HEK293T (cell line): ENCODE data around the gene UBE2S.
"Not testable (repeated sequence)": the region's sequence is repeated elsewhere in the genome, so short reads cannot be mapped to it uniquely, and the experiment has no call there.

Experiments
- CTCF ChIA-PET: fragments of 350-600 bp; formaldehyde crosslinking; extraction: SDS; loops from one replicate; lab custom pipeline; 2021; ENCODE audit warnings: antibody characterized with exemption, inconsistent platforms; lab: Yijun Ruan, JAX
- POLR2A ChIA-PET: fragments of 350-600 bp; formaldehyde crosslinking; extraction: SDS; loops from one replicate; lab custom pipeline; 2020; ENCODE audit warnings: antibody characterized with exemption, inconsistent platforms; lab: Yijun Ruan, JAX
- DNase-seq: peaks from one replicate; pipeline ENCODE4 v3.0.0; 2012; ENCODE audit warnings: mixed read lengths; ENCODE audit errors: extremely low spot score
- ARNT ChIP-seq: fragments of 450-650 bp; IDR thresholded peaks from 2 replicates; pipeline ENCODE4 v1.6.1; 2017; ENCODE audit warnings: mild to moderate bottlenecking
- BHLHE40 ChIP-seq: fragments of 450-650 bp; IDR thresholded peaks from 2 replicates; pipeline ENCODE4 v1.6.1; 2016; ENCODE audit warnings: mild to moderate bottlenecking, moderate library complexity, borderline replicate concordance
- CTBP1 ChIP-seq: fragments of 450-650 bp; IDR thresholded peaks from 2 replicates; pipeline ENCODE4 v1.6.1; 2016; ENCODE audit warnings: borderline replicate concordance
- ELF4 ChIP-seq: fragments of 450-650 bp; IDR thresholded peaks from 2 replicates; pipeline ENCODE4 v1.6.1; 2017; ENCODE audit warnings: antibody characterized with exemption
- FOXA1 ChIP-seq: fragments of 450-650 bp; IDR thresholded peaks from 2 replicates; pipeline ENCODE4 v1.6.1; 2016; ENCODE audit warnings: mild to moderate bottlenecking
- FOXK2 ChIP-seq: fragments of 450-650 bp; IDR thresholded peaks from 2 replicates; pipeline ENCODE4 v1.6.1; 2016; ENCODE audit warnings: mild to moderate bottlenecking
- FOXM1 ChIP-seq: fragments of 450-650 bp; IDR thresholded peaks from 2 replicates; pipeline ENCODE4 v1.6.1; 2017; ENCODE audit warnings: mild to moderate bottlenecking, borderline replicate concordance
- HDGF ChIP-seq: fragments of 450-650 bp; IDR thresholded peaks from 2 replicates; pipeline ENCODE4 v1.6.1; 2017; ENCODE audit warnings: antibody characterized with exemption, borderline replicate concordance
- L3MBTL2 ChIP-seq: fragments of 450-650 bp; conservative IDR thresholded peaks from 2 replicates; pipeline ENCODE4 v1.6.1; 2016; ENCODE audit warnings: mild to moderate bottlenecking
- LEF1 ChIP-seq: fragments of 450-650 bp; IDR thresholded peaks from 2 replicates; pipeline ENCODE4 v1.6.1; 2017; ENCODE audit warnings: mild to moderate bottlenecking, borderline replicate concordance
- NFRKB ChIP-seq: fragments of 450-650 bp; IDR thresholded peaks from 2 replicates; pipeline ENCODE4 v1.6.1; 2016; ENCODE audit warnings: mild to moderate bottlenecking, moderate library complexity
- SP1 ChIP-seq: fragments of 450-650 bp; IDR thresholded peaks from 2 replicates; pipeline ENCODE4 v1.6.1; 2017
- SUZ12 ChIP-seq: fragments of 450-650 bp; IDR thresholded peaks from 2 replicates; pipeline ENCODE4 v1.6.1; 2016; ENCODE audit warnings: mild to moderate bottlenecking
- TARDBP ChIP-seq: fragments of 450-650 bp; IDR thresholded peaks from 2 replicates; pipeline ENCODE4 v1.6.1; 2016
- ZNF384 ChIP-seq: fragments of 450-650 bp; IDR thresholded peaks from 2 replicates; pipeline ENCODE4 v1.6.1; 2016
- TF ChIP-seq, protein P1 (sequence below): fragments of 450-650 bp; IDR thresholded peaks from 2 replicates; pipeline ENCODE4 v1.6.1; 2016

The UBE2S gene

DNA sequence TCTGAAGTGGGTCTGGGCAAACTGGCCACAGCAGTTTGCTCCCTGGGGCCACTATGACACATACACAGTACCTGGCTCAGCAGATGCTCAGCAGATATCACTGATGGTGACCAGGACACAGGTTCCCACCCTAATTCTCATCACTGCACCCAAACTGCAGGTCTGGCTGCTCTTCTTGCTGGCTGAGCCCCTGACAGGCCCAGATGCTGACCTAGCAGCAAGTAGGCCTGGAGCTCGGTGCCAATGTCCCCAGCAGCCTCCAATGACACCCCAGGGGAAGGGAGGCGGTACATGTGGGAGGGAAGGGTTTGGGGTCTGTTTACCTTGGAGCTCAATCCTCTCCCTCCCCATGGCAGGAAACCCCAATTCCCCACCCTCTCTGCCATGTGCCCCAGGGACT lies 5.1 kb downstream of the UBE2S start:
- ChIA-PET CTCF (no interaction called here), POLR2A (interaction anchor here (0.7 to 1.0 kb wide), 2 partner anchors 27 to 63 kb away, joined by 3 read pairs; no protein-coding TSS in a partner anchor)
- no peak for DNase-seq
- no peak for TF ChIP-seq L3MBTL2
- TF ChIP-seq ZNF384 = no peak
- no peak for TF ChIP-seq NFRKB

DNA sequence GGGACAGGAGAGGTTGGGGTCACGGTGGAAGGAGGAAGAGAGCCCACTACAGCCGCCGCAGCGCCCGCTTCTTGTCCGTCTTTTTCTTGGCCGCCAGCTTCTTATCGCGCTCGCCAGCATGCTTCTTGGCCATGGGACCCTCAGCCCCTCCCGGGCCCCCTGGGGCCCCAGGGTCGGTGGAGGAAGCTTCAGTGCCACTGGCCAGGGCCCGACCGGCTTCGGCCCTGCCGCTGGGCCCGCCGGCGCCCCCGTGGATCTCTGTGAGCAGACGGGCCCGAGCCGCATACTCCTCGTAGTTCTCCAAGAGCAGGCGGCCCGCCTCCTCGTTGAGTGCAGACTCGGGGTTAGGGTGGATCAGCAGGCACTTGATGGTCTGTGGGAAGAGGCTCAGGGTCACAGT lies 6.2 kb downstream of the UBE2S start:
- DNase-seq, CTCF ChIA-PET: not testable (repeated sequence)
- POLR2A ChIA-PET = interaction anchor here (0.6 to 3.0 kb wide), 2 partner anchors 11 to 100 kb away, joined by 3 to 13 read pairs; no protein-coding TSS in a partner anchor

DNA sequence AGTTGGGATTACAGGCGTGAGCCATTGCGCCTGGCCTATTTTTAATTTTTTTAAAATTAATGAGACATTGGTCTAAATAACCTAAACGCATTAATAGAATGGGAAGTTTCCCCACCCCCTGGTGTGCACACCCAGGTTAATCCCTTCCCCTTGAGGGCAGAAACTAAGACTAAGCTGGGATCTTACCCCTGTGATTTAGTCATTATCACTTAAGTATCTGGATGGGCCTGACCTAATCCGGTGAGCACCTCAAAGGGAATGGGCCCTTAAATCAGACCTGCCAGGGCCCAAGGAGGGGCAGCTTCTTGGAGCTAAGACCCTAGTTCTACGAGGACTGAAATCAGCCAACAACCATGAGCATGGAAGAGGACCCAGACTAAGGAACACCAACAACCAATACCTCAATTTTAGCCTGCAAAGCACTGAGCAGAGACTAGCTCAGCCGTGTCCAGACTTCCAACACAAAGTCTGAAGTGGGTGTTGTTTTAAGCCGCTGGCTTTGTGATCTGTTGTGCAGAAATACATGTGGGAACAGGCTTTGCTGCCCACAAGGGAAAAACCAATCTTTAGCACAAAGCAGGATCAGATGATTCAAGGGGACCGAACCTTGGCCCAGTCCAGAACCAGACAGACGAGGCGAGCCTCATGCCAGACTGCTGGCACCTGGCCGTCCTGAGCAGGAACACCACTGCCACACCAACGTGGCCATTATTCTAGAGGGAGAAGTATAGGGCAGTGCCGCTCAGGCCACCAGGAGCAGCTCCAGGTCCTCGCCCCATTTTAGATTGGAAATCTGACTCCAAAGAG lies 7.1 kb downstream of the UBE2S start:
- TF ChIP-seq NFRKB (no peak), L3MBTL2 (no peak), ELF4 (no peak), ZNF384 (no peak), LEF1 (no peak), FOXM1 (no peak), CTBP1 (no peak), ARNT (no peak), TARDBP (no peak), BHLHE40 (no peak), HDGF (no peak), SUZ12 (no peak), SP1 (no peak), FOXK2 (no peak), FOXA1 (no peak)
- TF ChIP-seq, protein P1, sequence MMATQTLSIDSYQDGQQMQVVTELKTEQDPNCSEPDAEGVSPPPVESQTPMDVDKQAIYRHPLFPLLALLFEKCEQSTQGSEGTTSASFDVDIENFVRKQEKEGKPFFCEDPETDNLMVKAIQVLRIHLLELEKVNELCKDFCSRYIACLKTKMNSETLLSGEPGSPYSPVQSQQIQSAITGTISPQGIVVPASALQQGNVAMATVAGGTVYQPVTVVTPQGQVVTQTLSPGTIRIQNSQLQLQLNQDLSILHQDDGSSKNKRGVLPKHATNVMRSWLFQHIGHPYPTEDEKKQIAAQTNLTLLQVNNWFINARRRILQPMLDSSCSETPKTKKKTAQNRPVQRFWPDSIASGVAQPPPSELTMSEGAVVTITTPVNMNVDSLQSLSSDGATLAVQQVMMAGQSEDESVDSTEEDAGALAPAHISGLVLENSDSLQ = no peak
- no peak for DNase-seq
- ChIA-PET POLR2A (interaction anchor here (1.2 to 3.0 kb wide), 2 partner anchors 10 to 12 kb away, joined by 3 to 13 read pairs; no protein-coding TSS in a partner anchor), CTCF (interaction anchor here (1.5 kb wide), 1 partner anchor 108 kb away, joined by 4 read pairs; no protein-coding TSS in a partner anchor)

DNA sequence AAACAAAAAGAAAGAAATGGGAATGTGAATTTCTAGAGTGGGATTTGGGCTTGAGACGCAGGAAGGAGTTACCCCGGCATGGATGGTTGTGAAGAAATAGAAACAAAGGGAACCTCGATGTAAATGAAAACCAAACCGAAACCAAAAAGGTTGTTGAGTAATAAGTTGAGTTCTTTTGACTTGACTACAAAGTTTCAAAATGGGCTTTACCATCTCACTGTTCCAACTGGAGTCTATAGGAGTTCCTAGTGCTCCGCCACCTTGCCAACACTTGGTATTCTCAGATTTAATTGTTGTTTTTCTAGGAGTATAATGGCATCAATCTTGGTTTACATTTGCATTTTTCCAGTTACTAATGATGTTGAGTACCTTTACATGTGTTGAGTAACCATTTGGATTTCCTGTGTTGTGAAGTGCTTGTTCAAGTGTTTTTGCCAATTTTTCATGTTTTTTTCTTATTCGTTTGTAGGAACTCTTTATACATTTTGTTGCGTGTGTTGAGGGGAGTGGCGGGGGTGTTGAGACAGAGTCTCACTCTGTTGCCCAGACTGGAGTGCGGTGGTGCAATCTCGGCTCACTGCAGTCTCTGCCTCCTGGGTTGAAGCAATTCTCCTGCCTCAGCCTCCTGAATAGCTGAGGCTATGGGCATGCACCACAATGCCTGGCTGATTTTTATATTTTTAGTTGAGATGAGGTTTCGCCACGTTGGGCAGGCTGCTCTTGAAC lies 9.2 kb downstream of the UBE2S start:
- POLR2A ChIA-PET = interaction anchor here (0.8 to 3.0 kb wide), 4 partner anchors 8 to 30 kb away, joined by 3 to 13 read pairs (median 4); no protein-coding TSS in a partner anchor
- no peak for DNase-seq
- CTCF ChIA-PET = no interaction called here
- no peak for TF ChIP-seq FOXM1

DNA sequence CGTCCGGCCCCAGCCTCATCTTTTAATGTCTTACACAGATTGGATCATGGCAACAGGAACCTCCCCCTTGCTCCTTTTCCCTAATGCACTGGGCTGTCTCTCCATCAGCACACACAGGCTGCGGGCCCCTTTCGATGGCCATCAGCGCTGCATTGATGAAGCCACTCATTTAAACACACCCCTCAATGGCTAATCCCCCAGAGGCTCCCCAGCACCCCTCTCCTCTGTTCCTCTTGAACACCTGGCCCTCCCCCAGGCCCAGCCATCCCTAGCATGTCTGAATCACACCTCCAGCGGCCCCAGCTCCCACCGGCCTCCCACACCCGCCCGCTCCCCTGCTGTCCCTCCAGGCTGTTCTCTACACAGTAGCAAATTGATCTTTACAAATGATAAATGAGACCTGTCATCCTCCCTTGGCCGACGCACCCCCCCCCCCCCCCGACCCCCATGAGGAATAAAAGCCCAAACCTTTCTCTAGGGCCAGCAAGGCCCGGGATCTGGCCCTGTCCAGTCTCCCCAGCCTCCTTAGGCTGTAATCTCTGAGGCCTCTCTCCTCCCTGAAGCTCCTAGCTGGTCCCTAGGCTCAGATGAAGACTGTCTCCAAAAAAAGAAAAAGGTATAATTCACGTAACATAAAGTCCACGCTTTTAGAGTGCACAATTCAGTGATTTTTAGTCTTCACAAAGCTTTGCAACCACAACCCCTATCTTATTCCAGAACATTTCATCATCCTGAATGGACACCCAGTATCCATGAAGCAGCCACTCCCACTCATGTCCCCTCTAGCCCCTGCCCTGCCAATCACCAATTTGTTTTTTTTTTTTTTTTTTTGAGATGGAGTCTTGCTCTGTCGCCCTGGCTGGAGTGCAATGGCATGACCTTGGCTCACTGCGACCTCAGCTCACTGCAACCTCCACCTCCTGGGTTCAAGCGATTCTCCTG lies 14.5 kb downstream of the UBE2S start:
- CTCF ChIA-PET = no interaction called here
- no peak for DNase-seq
- TF ChIP-seq, protein P1 = peak; percentile 67
- TF ChIP-seq FOXA1 (no peak), BHLHE40 (no peak), ZNF384 (no peak)
- POLR2A ChIA-PET = interaction anchor here (9.0 kb wide), 1 partner anchor 14 kb away, joined by 72 read pairs; the partner anchor contains the start of gene UBE2S

DNA sequence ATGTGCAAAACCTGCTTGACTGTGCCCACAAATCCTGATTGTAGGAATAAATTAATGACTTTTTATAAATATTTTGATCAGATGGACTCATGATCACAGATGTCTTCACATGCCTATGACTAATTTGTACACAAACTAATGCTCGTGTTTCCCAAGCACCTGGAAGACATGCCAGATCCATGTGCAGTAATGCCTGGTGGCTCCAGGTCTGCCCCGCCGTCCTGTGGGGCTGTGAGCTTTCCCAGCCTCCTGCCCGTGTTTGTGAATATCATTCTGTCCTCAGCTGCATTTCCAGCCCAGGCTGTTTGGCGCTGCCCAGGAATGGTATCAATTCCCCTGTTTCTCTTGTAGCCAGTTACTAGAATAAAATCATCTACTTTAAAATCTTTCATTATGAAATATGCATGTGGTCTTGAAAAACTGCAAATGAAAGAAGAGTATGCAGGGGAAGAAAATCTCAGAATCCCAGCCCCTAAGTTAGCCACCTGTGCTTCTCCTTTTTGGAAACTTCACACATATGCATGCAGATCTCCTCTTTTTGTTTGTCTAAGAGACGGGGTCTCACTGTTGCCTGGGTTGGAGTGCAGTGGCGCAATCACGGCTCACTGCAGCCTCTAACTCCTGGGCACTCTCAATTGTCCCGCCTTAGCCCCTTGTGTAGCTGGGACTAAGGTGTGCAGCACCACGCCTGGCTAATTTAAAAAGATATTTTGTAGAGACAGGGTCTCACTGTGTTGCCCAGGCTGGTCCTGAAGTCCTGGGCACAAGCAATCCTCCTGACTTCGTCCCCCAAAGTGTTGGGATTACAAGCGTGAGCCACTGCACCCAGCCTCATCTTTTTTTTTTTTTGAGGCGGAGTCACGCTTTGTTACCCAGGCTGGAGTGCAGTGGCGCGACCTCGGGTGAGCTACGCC lies 15.6 kb downstream of the UBE2S start:
- no peak for TF ChIP-seq TARDBP
- TF ChIP-seq BHLHE40 = no peak
- no peak for TF ChIP-seq CTBP1
- TF ChIP-seq ARNT = no peak
- no peak for TF ChIP-seq SUZ12
- CTCF ChIA-PET = no interaction called here
- DNase-seq = no peak
- POLR2A ChIA-PET = interaction anchor here (2.6 to 9.0 kb wide), 3 partner anchors 8 to 53 kb away, joined by 13 to 72 read pairs (median 14); partner anchors contain the start of genes KMT5C and UBE2S
